Upper lobe of right lung (tissue), 1 donor: ENCODE measurements around the gene TAPT1. TPM values are rescaled to one million over a fixed set of nuclear protein-coding genes. Genes with fewer than 3 reads are reported as not detected.

Experiments used
- ATAC-seq: fragments of 200-7000 bp; cut with Tn5 transposase; one replicate; pipeline ENCODE4 v1.9.1; 2020; ENCODE audit warnings: mild to moderate bottlenecking, moderate library complexity
- DNase-seq: peaks from one replicate; pipeline ENCODE4 v3.0.0-alpha.2; 2020
- H3K27ac ChIP-seq: fragments of 200-600 bp; one replicate; pipeline ENCODE4 v1.8.0; 2022
- H3K27me3 ChIP-seq: fragments of 200-600 bp; one replicate; pipeline ENCODE4 v1.8.0; 2022; ENCODE audit warnings: mild to moderate bottlenecking
- H3K36me3 ChIP-seq: fragments of 200-600 bp; one replicate; pipeline ENCODE4 v1.8.0; 2022
- H3K4me1 ChIP-seq: fragments of 200-600 bp; one replicate; pipeline ENCODE4 v1.8.0; 2022
- H3K4me3 ChIP-seq: fragments of 200-600 bp; one replicate; pipeline ENCODE4 v1.8.0; 2022; ENCODE audit warnings: mild to moderate bottlenecking
- H3K9me3 ChIP-seq: fragments of 200-600 bp; one replicate; pipeline ENCODE4 v1.8.0; 2022
- intact Hi-C: fragments of 100-400 bp; cut with DNase I; formaldehyde crosslinking; loops from one replicate; pipeline ENCODE4 v1.11.0; 2022
- total RNA-seq: library from RNA; stranded (reverse); fragmentation: NEBNext Ultra II Directional; extraction: Animal tissue kit (Norgen Biotek cat#: 25700); gene quantifications from one replicate; pipeline ENCODE4 v1.2.1, GENCODE V29; 2021
- TF ChIP-seq, protein P1 (sequence below): fragments of 200-600 bp; IDR thresholded peaks from one replicate; pipeline ENCODE4 v1.8.0; 2022; ENCODE audit warnings: antibody characterized with exemption
- donor health status: DM: no; HTN: yes; CAD: no; lungs with severe emphysema.

TAPT1 gene
- total RNA-seq, 1 donor from 2014 or later: 66.5 TPM

DNA sequence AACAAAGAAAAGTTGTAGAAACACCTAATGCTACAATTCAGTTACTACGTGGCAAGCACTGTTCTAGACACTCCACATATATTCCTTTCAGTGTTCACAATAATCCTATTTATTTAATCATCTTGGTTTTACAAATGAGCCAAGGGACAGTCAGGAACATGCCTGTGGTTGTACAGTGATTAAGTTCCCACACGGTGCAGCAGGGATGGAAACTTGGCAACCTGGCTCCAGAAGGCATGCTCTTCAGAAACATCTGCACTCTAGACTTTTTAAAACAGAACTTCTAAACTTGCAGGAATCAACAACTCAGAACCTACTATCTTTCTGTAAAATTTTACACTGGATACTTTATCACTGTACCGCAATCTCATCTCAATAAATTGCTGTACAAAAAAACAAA is 32.1 kb downstream of the TAPT1 start:
- DNase-seq (no peak), ATAC-seq (no peak)
- no peaks in the 10 kb centered on the region for H3K27me3 ChIP-seq
- no peaks in the 10 kb centered on the region for H3K9me3 ChIP-seq
- TF ChIP-seq, protein P1, sequence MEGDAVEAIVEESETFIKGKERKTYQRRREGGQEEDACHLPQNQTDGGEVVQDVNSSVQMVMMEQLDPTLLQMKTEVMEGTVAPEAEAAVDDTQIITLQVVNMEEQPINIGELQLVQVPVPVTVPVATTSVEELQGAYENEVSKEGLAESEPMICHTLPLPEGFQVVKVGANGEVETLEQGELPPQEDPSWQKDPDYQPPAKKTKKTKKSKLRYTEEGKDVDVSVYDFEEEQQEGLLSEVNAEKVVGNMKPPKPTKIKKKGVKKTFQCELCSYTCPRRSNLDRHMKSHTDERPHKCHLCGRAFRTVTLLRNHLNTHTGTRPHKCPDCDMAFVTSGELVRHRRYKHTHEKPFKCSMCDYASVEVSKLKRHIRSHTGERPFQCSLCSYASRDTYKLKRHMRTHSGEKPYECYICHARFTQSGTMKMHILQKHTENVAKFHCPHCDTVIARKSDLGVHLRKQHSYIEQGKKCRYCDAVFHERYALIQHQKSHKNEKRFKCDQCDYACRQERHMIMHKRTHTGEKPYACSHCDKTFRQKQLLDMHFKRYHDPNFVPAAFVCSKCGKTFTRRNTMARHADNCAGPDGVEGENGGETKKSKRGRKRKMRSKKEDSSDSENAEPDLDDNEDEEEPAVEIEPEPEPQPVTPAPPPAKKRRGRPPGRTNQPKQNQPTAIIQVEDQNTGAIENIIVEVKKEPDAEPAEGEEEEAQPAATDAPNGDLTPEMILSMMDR: no peak
- no peak overlapping the region for H3K27ac ChIP-seq
- intact Hi-C loops: no loop called here
- peaks cover 23% of the 10 kb centered on the region for H3K36me3 ChIP-seq
- H3K4me1 ChIP-seq: peaks cover 30% of the 10 kb centered on the region
- no peak overlapping the region for H3K4me3 ChIP-seq

DNA sequence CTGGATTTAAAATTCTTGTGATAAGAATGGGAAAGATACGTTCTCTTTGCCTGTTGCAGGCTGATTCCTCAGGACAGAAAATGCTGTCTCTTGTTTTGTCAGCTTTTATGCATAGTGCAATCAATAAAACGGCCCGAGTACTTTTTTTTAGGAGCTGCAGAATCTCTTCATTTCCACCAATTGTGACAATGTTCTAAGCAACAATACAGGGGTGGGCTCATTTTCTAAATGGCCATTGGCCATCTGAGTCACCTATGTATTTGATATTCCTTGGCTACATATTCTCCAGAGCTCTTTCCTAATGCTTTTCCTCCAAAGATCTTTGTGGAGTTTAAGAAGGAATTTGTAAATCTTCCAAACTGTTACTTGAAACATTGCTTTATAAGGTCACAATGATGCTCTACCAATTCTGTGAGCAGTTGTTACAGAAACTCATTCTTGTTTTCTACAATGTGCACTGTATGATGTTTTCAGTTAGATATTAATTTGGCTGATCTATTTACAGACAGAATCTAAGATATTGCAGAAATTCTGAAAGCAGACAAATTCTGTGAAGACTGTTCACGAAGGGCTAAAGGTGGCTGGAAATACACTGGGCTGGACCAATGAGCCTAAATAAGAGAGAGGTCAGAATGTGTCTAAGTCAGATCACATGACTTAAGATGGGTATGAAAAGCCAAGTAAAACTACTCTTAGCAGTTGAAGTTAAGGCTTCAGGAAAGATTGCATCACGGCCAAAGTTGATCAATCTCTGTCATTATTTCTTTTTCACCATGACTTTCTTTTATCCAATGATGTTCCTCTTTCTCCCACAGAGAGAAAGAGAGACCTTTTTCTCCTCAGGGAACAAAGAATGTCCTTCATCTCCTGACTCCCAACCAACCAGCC is 33.4 kb downstream of the TAPT1 start:
- ATAC-seq: peak; percentile 49
- no peak overlapping the region for H3K4me3 ChIP-seq
- TF ChIP-seq, protein P1: no peak

DNA sequence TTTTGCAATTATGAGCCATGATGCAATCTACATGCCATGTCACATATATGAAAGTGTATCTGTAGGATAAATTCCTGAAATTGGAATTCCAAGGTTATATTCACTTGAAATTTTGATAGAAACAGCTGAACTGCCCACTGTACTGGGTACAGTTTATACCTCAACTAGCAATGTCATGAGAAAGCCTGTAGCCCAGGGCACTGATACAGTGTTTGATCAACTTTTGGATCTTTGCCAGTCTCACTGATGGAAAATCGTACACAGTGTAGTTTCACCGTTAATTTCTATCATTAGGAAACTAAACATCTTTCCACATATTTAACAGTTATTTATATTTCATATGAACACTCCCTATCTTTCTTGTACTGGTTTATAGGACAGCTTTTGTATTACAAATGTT is 34.2 kb downstream of the TAPT1 start:
- no peak overlapping the region for H3K27ac ChIP-seq
- intact Hi-C loops: no loop called here
- H3K4me3 ChIP-seq: no peak overlapping the region
- H3K27me3 ChIP-seq: no peaks in the 10 kb centered on the region
- H3K9me3 ChIP-seq: no peaks in the 10 kb centered on the region
- H3K36me3 ChIP-seq: peaks cover 32% of the 10 kb centered on the region
- peaks cover 13% of the 10 kb centered on the region for H3K4me1 ChIP-seq
- no peak for ATAC-seq
- TF ChIP-seq, protein P1: no peak
- no peak for DNase-seq

More for the DNA sequence above, 33.4 kb downstream of the TAPT1 start:
- no peaks in the 10 kb centered on the region for H3K9me3 ChIP-seq
- peaks cover 28% of the 10 kb centered on the region for H3K36me3 ChIP-seq
- H3K27me3 ChIP-seq: no peaks in the 10 kb centered on the region
- no peak for DNase-seq
- intact Hi-C loops: no loop called here
- no peak overlapping the region for H3K27ac ChIP-seq
- peaks cover 20% of the 10 kb centered on the region for H3K4me1 ChIP-seq

DNA sequence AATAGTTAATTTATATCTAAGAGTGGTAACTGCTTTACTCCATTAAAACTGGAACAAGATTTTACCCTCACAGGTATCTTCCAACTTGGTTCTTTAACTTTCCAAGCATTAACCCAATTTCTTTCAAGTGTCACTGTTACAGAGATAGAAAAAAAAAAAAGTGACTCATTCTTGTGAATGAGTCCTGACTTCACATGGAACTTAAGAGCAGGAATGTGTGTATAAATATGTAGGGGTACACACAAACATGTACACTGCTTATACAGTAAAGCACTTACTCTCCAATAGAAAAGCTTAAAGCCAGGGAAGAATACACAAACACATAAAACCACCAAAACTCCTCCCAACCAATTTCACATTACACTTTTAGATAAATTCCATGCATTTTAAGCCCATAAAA is 38.8 kb downstream of the TAPT1 start:
- peaks cover 54% of the 10 kb centered on the region for H3K36me3 ChIP-seq
- intact Hi-C loops: no loop called here

DNA sequence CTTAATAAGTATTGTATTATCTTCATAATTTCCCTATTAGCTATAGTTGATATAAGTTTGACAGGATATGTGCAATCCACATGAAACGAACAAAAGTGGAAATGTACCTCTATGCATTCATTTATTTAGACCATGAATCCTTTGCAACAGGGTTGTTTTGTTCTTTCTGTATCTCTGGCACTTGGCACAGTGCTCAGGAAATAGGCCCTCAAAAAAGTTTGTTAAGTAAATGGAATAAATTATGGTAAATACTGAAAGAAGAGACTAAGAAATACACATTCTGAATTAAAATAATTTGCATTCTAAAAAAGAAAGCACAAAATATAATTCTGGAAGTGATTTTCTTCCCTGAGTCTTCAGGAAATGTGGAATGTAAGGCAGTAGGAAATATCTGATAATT is 39.3 kb downstream of the TAPT1 start:
- Histone ChIP-seq H3K36me3 (peaks cover 54% of the 10 kb centered on the region), H3K27me3 (no peaks in the 10 kb centered on the region), H3K4me3 (no peak overlapping the region), H3K9me3 (no peaks in the 10 kb centered on the region), H3K4me1 (no peaks in the 10 kb centered on the region), H3K27ac (no peak overlapping the region)
- DNase-seq: no peak
- ATAC-seq: no peak
- intact Hi-C loops: no loop called here
- TF ChIP-seq, protein P1: no peak

More for the DNA sequence above, 38.8 kb downstream of the TAPT1 start:
- TF ChIP-seq, protein P1: no peak
- H3K27me3 ChIP-seq: no peaks in the 10 kb centered on the region
- DNase-seq (no peak), ATAC-seq (no peak)
- H3K4me3 ChIP-seq: no peak overlapping the region
- no peaks in the 10 kb centered on the region for H3K9me3 ChIP-seq
- no peak overlapping the region for H3K27ac ChIP-seq
- H3K4me1 ChIP-seq: no peaks in the 10 kb centered on the region
